ENCODE data around the gene CHST8.

CHST8 gene

DNA sequence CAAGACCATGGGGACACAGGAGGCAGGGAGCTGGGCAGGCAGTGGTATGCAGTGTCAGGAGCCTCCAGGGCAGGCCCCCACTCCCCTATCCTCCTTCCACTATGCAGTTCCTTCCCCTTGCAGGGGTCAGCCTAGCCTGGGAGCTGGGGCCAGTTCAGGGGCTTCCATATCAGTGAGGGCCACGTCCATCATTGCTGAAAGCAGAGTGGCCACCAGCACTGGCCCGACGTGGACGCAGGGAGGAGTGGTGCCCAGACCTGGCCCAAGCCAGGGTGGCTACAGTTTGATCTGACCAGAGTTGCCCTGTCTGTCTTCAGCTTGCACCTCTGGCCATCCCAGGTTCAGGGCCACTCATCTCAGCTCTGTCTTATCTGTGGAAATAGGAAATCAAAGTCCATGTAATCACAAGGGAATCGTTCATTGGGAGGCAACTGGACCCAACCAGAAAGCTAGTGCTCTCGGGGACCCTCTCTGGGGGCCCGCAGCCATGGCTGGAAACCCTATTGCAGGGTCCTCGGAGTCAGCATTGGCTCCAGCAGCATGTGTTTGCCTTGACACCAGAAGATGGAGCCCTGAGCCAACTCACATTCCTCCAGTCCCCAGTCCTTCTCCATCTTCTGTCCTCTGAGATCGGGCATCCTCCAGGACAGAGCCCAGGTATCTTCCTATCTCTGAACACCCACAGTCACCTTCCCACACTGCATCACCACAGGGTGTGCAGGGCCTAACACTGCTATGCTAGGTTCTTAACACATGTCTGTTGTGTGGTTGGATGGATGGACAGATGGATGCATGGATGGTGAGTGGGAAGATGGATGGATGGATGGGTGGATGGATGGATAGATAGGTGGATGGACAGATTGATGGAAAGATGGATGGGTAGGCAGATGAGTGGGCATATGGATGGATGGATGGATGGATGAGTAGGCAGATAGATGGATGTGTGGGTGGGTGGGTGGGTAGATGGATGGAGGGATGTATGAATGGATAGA is 99.2 kb downstream of the CHST8 start:
- no peak for DNase-seq

DNA sequence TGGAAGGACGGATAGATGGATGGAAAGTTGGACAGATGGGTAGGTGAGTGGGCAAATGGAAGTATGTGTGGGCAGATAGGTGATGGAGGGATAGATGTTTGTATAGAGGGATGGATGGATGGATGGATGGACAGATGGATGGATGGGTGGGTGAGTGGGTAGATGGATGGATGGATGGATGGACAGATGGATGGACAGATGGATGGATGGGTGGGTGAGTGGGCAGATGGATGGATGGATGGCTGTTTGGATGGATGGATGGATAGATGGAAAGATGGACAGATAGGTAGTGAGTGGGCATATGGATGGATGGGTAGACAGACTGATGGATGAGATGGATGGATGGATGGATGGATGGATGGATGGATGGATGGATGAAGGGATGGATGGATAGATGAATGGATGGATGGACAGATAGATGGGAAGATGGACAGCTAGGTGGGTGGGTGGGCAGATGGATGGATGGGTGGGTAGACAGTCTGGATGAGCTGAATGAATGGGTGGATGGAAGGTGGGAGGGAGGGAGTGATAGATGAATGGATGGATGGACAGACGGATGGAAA is 100.1 kb downstream of the CHST8 start:
- no peak for DNase-seq

DNA sequence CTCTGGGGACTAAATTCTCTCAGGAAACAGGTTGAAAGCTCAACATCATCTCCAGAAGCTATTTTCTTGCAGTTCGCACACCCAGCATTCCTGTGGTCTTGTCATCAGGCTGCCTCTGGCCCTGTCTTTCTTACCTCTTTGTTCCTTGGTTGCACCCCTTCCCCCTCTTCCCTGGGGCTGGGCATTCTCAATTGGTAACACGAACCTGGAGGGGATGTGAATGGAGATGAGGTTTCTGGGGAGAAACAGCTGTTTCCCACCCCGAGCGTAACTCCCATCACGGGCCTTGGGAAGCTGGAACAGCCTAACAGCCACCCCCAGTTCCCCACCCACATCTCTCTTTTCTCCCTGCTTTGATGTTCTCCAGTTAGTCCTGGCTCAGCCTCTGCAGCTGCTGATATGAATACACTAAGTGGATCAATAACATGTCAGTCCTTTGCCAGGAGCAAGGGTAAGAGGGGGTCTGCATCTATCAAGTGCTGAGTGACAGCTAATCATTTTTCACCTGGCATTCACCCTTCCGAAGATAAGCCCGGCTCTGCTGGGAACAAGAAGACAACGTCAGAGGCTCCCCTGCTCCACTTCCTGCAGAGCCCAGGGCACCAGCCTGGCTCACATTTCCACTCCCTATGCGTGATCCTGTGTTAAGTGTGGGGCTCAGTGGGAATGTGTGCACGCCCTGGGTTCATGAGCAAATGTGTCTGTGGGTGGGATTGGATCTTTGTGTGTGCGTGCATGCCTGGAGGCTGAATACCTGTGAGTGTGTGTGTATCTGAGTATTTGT is 100.9 kb downstream of the CHST8 start:
- no peak for DNase-seq

- DNase-seq: no peak
These were observed 101.8 kb downstream of the CHST8 start for GRCh38 chr19:33723512-33723911.

- DNase-seq: no peak
These were observed 102.4 kb downstream of the CHST8 start for GRCh38 chr19:33724021-33724720.

DNA sequence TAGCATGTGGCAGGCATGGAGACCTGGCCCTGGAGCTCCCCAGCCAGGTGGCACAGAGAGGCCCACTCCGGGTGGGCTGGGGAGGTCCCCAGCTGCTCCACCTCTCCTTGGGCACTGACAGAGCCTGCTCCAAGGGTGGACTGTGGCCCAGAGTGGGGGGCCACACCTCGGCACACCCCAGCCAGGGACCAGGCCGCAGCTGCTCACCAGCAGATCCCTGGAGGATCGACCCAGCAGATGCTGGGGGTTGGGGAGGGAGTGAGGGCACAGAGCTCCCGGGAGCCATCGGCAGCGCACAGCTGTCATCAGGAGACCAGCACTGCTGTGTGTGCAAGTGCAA is 102.9 kb downstream of the CHST8 start:
- no peak for DNase-seq

GRCh38 chr19:33725567-33725966 is 103.8 kb downstream of the CHST8 start:
- DNase-seq: no peak

- no peak for DNase-seq
These were observed 105.0 kb downstream of the CHST8 start for GRCh38 chr19:33726756-33727155.

DNA sequence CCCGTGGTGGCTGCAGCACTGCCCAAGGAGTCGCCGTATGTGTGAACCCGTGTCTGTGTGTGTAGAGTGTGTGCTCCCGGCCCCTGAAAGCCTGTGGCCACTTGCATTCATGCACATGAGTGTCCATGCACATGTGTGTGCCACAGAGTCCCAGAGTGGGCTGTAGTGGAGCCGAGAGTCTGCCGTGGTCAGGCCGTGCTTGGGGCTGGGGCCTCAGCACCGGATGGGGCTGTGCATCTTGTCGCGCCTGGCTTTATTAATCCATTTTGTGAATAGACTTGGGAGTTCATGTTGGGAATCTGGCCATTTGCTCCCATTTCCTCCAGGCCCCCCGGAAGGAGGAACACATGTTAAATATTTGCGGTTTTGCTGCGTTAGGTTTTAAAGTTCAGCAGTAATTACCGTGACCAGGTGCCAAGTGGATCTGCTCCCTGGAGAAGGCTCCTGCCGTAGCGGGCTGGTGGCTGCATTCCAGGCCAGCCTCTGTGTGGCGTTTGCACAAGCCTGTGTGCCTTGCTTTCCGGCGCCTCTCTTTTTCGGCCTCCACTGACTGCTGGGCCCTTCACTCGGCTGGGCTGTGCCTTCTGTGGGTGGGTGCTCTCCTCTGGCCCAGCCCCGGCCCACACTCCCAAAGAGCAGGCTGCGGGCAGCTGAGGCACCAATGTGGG is 105.7 kb downstream of the CHST8 start:
- peak in 1 of 2 experiments; percentile 12 for DNase-seq

GRCh38 chr19:33728141-33728540 is 106.4 kb downstream of the CHST8 start:
- DNase-seq: no peak

DNA sequence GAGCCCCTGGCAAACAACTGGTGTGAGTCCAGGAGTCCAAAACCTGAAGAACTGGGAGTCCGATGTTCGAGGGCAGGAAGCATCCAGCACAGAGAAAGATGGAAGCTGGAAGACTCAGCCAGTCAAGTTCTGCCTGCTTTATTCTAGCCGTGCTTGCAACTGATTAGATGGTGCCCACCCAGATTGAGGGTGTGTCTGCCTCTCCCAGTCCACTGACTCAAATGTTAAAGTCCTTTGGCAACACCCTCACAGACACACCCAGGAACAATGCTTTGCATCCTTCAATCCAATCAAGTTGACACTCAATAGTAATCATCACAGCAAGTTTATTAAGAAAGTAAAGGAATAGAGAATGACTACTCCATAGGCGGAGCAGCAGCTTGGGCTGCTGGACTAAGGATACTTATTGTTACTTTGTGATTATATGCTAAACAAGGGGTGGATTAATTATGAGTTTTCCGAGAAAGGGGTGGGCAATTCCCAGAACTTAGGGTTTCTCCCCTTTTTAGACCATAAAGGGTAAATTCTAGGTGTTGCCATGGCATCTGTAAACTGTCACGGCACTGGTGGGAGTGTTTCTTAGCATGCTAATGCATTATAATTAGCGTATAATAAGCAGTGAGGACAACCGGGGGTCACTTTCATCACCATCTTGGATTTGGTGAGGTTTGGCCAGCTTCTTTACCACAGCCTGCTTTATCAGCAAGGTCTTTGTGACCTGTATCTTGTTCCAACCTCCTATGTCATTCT is 109.3 kb downstream of the CHST8 start:
- no peak for DNase-seq

DNA sequence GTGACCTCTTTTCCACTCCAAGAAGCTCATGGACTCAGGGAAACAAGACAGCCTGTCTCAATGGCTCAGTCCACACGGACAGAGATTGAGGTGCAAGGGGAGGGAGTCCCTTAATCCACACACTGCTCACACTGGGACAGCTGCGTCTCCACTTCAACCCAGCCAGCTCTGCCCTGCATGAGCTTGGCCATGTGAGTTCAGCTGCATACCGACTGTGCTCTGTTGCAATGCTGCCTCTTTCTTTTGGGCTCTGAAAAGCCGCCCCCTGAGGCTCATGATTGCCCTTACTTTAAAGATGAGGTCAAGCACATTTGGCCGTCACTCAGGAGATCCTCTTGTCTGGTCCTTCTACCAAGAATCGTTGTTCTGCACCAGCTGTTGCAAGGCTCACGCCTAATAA is 110.1 kb downstream of the CHST8 start:
- no peak for DNase-seq

DNA sequence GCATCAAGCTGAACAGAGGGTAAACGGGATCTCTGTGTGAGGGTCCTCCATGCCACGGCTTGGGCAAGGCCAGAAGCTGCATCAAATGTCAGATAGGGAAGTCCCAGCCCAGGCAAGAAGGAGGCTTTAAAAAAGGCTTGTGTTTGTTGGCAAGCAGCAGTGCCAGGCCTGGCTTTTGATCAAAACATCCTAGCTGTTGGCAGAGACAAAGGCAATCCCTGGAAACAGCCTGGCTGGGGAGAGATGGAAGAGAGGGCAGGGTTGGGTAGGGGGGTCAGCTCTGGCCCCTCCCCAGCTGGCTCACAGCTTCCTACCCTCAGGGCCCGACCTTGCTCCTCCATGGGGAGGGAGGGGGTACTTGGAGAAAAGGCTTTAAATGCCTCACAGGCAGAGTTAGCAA is 113.2 kb downstream of the CHST8 start:
- peak; percentile 61 to 79 for DNase-seq

DNA sequence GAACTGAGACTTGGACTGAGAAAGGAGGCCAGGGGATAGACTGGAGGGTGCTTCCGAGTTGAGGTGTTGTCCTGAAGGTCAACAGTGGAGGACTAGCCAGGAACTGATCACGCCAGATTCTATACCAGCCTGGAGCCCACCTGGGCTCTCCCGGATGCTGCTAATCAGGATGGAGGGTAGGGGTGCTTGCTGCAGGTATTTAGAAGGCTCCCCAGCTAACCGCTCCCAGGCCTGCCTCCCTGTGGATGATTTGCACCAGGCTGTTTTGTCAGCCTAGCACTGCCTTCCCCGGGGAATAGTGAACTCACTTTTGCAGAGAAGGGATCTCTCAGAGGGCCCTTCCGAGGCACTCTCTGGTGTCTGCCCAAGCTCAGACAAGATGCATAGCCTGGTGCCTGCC is 114.4 kb downstream of the CHST8 start:
- no peak for DNase-seq

DNA sequence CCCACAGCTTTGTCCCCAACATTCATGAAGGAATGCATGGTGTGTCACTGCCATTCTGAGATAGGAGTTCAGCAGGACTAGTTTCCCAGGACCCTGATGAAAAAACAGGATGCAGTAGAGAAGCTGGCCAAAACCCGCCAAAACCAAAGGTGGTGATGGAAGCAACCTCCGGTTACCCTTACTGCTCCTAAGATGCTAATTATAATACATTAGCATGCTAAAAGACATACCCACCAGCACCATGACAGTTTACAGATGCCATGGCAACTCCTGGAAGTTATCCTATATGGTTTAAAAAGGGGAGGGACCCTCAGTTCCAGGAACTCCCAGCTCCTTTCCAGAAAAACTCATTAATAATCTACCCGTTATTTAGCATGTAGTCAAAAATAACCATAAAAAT is 115.0 kb downstream of the CHST8 start:
- no peak for DNase-seq

GRCh38 chr19:33737681-33738371 is 116.1 kb downstream of the CHST8 start:
- no peak for DNase-seq

GRCh38 chr19:33740811-33741396 is 119.2 kb downstream of the CHST8 start:
- no peak for DNase-seq

DNA sequence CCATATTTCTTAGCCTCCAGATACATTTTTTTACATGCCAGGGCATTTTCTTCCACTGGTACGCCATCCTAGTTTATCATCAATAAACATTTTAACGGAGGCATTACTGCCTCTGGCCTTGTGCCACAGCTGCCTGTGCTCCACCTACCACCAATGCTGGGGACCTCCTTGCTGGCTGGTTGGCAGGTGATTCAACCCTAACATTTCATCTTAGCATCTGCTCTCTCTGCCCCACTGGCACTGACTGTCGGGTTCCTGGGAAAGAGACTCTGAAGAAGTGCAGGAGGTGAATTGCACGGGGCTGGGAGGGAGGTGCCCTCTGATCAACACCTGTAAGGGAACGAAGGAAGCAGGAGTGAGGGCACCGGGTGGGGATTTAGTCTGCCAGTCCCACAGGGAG is 123.5 kb downstream of the CHST8 start:
- no peak for DNase-seq

GRCh38 chr19:33746159-33746558 is 124.4 kb downstream of the CHST8 start:
- no peak for DNase-seq

DNA sequence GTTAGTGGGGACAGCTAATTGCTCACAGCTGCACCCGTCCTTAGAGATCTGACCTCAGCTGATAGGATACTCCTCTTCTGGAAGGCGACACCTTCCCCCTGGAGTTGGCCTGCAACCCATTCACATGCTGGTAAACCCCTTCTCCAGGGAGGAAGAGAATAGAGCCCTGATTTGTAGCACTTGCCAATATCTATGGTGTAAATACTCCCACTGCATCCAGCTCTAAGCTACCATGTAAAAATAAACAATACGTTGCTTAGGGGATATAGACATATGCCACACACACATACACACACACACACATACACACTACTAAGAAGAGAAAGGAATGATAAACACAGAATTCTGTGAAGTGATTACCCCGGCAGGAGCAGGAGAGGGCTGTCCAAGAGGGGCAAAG is 125.5 kb downstream of the CHST8 start:
- no peak for DNase-seq

GRCh38 chr19:33748231-33748630 is 126.5 kb downstream of the CHST8 start:
- DNase-seq: no peak

All from NCI-H446 (cell line).